Stimulated activated CD4-positive, alpha-beta T cell treated with anti-CD3 and anti-CD28 coated beads, TNF-alpha, amount 100 ng/mL, for 24 hours (primary cell): Measurements from ENCODE around the gene ENG.
"Not testable (repeated sequence)": the region's sequence is repeated elsewhere in the genome, so short reads cannot be mapped to it uniquely, and the experiment has no call there.

Source experiments
- DNase-seq, 3 experiments: peaks; one replicate each; pipeline ENCODE4 v3.0.0-alpha.2; 2020; ENCODE audit warnings: low read depth in 3 of 3

ENG gene

GRCh38 chr9:127865645-127866464, 11.4 kb upstream of the ENG start:
- DNase-seq = peak in 1 of 3 experiments; percentile 16

- DNase-seq = no peak
Measured at GRCh38 chr9:127863191-127863621, 8.7 kb upstream of the ENG start.

GRCh38 chr9:127862075-127863011, 7.9 kb upstream of the ENG start:
- no peak for DNase-seq

DNA sequence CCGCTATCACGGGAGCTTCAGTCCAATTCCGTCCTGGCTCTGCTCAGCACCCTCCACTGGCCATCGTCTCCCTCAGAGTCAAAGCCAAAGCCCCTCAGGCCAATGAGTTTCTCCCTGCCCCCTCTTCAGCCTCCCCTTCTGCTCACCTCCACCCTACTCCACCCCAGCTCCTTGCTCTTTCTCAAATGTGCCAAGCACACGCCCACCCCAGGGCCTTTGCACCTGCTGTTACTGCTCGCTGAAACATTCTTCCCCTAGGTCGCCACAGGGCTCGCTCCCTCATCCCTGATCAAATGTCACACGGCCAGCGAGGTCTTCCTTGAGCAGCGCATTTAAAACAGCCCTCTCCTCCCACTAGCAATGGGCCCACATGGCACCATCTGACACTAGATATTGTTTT, 6.3 kb upstream of the ENG start:
- no peak for DNase-seq

DNA sequence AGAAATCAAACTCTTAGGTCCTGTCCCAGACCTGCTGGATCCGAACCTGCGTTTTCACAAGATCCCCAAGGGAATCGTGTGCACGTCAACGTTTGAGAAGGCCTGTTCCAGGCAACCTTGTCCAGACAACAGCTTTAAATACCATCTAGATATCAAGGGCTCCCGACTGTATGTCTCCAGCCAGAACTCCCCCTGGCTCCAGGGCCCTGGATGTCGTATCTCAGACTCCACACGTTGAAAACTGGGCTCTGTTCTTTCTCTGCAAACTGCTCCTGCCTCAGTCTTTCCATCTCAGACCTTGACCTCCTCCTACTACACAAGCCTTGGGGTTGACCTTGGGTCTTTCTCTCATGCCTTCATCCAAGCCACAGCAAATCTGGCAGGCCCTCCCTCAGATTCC, 5.8 kb upstream of the ENG start:
- no peak for DNase-seq

DNA sequence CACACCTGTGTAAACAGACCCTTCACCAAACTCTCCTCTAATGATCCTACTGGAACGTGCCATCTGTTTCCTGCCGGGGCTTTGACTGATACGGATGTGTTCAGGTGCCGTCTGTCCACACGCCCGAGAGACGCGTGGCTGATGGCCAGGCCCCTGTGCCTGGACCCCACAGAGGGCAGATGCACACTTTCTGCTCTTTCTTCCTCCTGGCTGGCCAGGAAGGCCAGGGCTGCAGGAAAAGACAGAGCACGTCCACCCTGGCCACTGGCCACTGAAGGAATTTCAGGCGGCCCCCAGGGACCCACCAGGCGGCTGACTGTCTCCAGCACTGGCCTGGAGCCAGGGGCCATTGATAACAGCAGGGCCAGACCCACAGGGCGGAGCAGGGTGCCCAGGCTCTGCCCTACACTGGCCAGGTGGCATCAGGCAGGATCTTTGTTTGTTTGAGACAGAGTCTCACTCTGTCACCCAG, 3.6 kb upstream of the ENG start:
- DNase-seq = no peak

DNA sequence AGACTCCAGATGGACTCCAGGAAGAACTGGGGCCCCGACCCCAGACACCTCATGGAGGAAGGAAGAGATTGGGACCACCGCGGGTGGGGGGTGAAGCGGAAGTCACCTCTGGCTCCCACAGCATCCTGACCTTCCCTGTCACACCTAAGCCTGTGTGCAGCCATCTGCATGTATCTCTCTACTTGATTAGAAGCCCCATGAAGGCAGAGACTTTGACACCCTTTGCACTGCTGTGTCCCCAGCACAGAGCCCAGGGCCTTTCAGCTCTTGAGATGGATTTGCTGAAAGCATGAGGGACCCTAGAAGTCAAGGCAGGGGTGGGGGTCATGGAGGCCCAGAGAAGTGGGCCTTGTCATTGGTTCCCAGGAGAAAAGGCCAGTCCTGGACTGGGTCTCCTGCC, 2.8 kb upstream of the ENG start:
- no peak for DNase-seq

DNA sequence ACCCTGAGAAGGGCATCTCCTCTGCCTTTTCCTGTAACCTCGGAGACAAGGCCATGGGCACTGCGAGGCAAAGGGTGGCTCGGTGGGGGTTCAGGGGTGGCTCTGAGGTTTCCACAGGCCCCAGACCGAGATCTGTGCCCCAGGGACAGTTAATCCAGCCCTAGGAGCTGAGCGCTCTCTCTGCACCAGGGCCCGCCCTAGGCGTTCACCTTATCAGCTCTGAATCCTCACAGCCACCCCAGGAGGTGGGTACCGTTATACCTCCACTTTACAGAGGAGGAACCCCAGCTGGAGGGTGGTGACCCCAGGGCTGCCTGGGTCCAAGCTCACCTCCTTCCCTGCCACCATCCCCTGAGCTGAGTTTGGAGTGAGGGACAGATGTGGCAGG, 2.3 kb upstream of the ENG start:
- no peak for DNase-seq

DNA sequence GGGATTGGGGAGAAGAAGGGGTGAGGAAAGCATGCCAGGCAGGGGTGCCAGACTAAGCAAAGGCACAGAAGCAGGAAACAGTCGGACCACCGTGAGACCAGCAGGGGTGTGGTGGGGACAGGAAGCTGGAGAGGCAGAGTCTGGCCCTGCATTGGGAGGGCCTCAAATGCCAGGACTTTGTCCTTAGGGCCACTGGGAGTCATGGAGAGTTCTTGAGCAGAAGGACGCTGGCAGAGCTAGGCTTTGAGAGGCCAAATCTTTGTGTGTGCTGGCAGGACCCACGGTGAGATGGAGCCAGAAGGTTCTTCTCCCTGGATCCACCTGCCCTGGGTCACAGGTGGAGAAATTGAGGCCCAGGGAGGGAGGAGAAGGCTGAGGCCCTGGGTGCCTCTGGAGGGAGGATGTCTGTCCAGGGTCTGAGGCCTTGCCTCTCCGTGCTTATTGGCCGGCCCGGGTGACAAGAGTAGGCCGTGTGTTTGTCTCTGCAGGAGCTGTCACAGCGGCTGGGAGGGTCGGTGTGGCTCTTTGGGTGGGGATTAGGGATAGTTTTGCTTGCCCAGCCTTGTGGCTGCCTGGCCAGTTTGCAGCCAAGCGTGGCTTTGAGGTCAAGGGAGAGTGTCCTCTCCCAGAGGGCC, 1.8 kb upstream of the ENG start:
- no peak for DNase-seq

DNA sequence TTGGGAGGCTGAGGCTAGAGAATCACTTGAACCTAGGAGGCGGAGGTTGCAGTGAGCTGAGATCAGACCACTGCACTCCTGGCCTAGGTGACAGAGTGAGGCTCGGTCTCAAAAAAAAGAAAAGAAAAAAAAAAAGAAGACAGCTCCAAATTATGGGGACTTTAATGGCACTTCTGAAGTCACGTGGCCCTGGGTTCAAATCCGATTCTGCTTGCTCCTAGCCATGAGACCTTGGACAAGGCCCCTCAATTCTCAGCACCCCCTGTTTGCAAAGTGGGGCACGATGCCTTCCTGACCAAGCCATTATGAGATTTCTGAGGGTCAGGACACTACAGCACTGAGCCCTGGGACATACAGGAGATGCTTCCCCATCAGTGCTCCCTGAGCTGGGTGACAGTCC, 1.1 kb upstream of the ENG start:
- DNase-seq = no peak

GRCh38 chr9:127854960-127855359, 502 bp upstream of the ENG start:
- DNase-seq = no peak

- DNase-seq = no peak
Measured at GRCh38 chr9:127853312-127854183, 910 bp downstream of the ENG start.

GRCh38 chr9:127852829-127853228, 1.6 kb downstream of the ENG start:
- DNase-seq = no peak

- no peak for DNase-seq
Measured at GRCh38 chr9:127850286-127850830, 4.1 kb downstream of the ENG start.

GRCh38 chr9:127848756-127849504, 5.5 kb downstream of the ENG start:
- no peak for DNase-seq

- no peak for DNase-seq
Measured at GRCh38 chr9:127847833-127848755, 6.4 kb downstream of the ENG start.

GRCh38 chr9:127847178-127847510, 7.3 kb downstream of the ENG start:
- no peak for DNase-seq

DNA sequence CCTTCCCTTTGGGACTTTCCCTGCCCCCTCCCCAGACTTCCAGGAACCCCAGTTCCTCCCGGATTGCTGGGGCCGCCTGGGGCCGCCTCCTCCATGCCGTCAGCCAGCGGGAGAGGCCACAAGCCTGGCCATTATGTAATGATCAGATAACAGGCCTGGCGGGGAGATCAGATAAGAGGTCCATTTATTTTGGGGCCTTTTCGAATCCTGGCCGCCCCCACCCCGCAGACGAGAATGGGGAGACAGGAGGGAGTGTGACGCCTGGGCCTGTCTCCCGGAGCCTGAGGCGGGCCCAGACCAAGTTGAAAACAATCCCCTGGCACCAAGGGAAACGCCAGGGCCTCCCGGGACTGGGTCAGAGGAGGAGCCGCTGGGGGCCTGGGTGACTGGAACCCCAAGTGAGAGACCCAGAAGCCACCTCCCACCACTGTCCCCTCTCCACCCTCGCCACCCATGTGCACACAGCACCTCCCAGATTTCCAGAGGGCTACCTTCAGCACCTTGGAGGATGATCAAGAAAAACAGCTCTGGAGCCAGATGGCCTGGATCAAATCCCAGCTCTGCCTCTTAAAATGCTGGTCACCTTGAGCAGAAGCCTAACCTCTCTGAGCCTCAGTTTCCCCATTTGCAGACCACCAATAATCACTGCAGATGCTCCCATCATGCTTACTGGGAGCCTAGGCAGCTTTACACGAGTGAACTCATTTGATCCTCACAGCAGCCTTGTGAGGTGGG, 7.8 kb downstream of the ENG start:
- DNase-seq = no peak

DNA sequence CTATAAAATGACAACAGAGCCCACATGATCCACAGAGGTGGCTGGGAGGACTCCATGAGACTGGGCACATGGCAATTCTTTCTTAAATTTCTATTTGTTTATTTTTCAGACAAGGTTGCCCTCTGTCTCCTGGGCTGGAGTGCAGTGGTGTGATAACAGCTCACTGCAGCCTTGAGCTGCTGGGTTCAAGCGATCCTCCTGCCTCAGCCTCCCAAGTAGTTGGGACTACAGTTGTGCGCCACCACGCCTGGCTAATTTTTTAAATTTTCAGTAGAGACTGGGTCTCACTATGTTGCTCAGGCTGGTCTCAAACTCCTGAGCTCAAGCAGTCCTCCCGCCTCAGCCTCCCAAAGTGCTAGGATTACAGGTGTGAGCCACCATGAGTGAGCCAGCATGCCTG, 8.8 kb downstream of the ENG start:
- not testable (repeated sequence) for DNase-seq
